H1 (cell line): ENCODE results near the gene ICE1. TPM values are rescaled to one million over a fixed set of nuclear protein-coding genes. Genes with fewer than 3 reads are reported as not detected.

Experiments
- CTCF ChIA-PET: fragments of 300-600 bp; sonication (Branson Sonifier 250); formaldehyde crosslinking; loops from one replicate; lab custom pipeline; 2021; ENCODE audit not compliant: partially characterized antibody; lab: Charles Lee
- POLR2A ChIA-PET: fragments of 300-600 bp; sonication (Branson Sonifier 250); formaldehyde crosslinking; loops from one replicate; lab custom pipeline; 2021; ENCODE audit warnings: inconsistent platforms; ENCODE audit not compliant: partially characterized antibody; lab: Charles Lee
- DNase-seq, 2 experiments: peaks; one replicate each; pipeline versions ENCODE4 v3.0.0 to v3.0.0-alpha.2; 2010 to 2022; ENCODE audit warnings: low spot score in 2 of 2, low read depth in 1 of 2, mixed read lengths in 1 of 2
- FAIRE-seq: peaks from 2 replicates; lab custom pipeline; 2011; peaks lifted over from hg19 to GRCh38; lab: Jason Lieb, UNC
- H2AFZ ChIP-seq: 2 replicates; pipeline ENCODE4 v1.8.1; 2012; ENCODE audit warnings: low read length, inconsistent platforms
- H2AK5ac ChIP-seq: 2 replicates; pipeline ENCODE4 v1.6.1; 2013; ENCODE audit warnings: low read depth, low read length
- H2BK120ac ChIP-seq: replicated peaks from 2 replicates; pipeline ENCODE3; 2013; ENCODE audit warnings: low read depth, low read length, inconsistent platforms
- H2BK12ac ChIP-seq: 2 replicates; pipeline ENCODE4 v1.6.1; 2013; ENCODE audit warnings: low read depth, low read length
- H2BK15ac ChIP-seq: 2 replicates; pipeline ENCODE4 v1.6.1; 2013; ENCODE audit warnings: low read length
- H2BK20ac ChIP-seq: 2 replicates; pipeline ENCODE4 v1.6.1; 2013; ENCODE audit warnings: low read length
- H2BK5ac ChIP-seq: 2 replicates; pipeline ENCODE4 v1.6.1; 2013; ENCODE audit warnings: low read depth, low read length
- H3K14ac ChIP-seq: 2 replicates; pipeline ENCODE4 v1.6.1; 2013; ENCODE audit warnings: inconsistent platforms; ENCODE audit not compliant: insufficient read length
- H3K18ac ChIP-seq: 2 replicates; pipeline ENCODE4 v1.6.1; 2013; ENCODE audit warnings: low read length; ENCODE audit errors: extremely low read depth
- H3K23ac ChIP-seq: 2 replicates; pipeline ENCODE4 v1.6.1; 2013; ENCODE audit warnings: inconsistent platforms; ENCODE audit not compliant: insufficient read length
- H3K23me2 ChIP-seq: 2 replicates; pipeline ENCODE4 v1.6.1; 2013; ENCODE audit warnings: low read depth, low read length
- H3K27ac ChIP-seq: 2 replicates; pipeline ENCODE4 v1.6.1; 2011; ENCODE audit warnings: low read depth, low read length, inconsistent platforms
- H3K27me3 ChIP-seq, 4 experiments: replicated peaks in 1 of 4; 1 replicate in 1 of 4; 2 replicates in 3 of 4; pipeline versions ENCODE4 v1.6.1 to v1.8.1; 2011 to 2013; ENCODE audit warnings: low read length in 3 of 4, mild to moderate bottlenecking in 3 of 4, inconsistent platforms in 2 of 4, mixed read lengths in 2 of 4, moderate library complexity in 1 of 4; ENCODE audit not compliant: control insufficient read depth in 3 of 4, insufficient read depth in 3 of 4; ENCODE audit errors: extremely low read depth in 1 of 4
- H3K36me3 ChIP-seq, 4 experiments: 2 replicates each; pipeline versions ENCODE4 v1.6.1 to v1.8.1; 2011 to 2013; ENCODE audit warnings: mild to moderate bottlenecking in 4 of 4, low read length in 3 of 4, moderate library complexity in 2 of 4, control low read depth in 1 of 4, inconsistent platforms in 1 of 4; ENCODE audit not compliant: insufficient read depth in 4 of 4, control insufficient read depth in 2 of 4
- H3K4ac ChIP-seq: replicated peaks from 2 replicates; pipeline ENCODE3; 2013; ENCODE audit warnings: low read length, low read depth, mixed read lengths, inconsistent platforms; ENCODE audit not compliant: insufficient read length
- H3K4me1 ChIP-seq, 4 experiments: replicated peaks in 1 of 4; 1 replicate in 1 of 4; 2 replicates in 3 of 4; pipeline versions ENCODE4 v1.6.1 to v1.8.1; 2011 to 2013; ENCODE audit warnings: low read length in 3 of 4, inconsistent platforms in 2 of 4, mixed read lengths in 1 of 4; ENCODE audit not compliant: insufficient read depth in 4 of 4, control insufficient read depth in 3 of 4
- H3K4me2 ChIP-seq, 2 experiments: 2 replicates each; pipeline versions ENCODE4 v1.6.1 to v1.8.1; 2011 to 2013; ENCODE audit warnings: low read depth in 2 of 2, low read length in 2 of 2, control low read depth in 1 of 2, inconsistent platforms in 1 of 2, mild to moderate bottlenecking in 1 of 2; ENCODE audit not compliant: insufficient read depth in 1 of 2
- H3K4me3 ChIP-seq, 4 experiments: fragments of 200-600, 300-600 bp in 1 of 4; sonication (generic), shearing (Covaris generic), sonication (Bioruptor Twin) in 1 of 4; 2 replicates each; pipeline versions ENCODE4 v1.5.1 to v1.8.1; 2011 to 2016; ENCODE audit warnings: low read length in 4 of 4, low read depth in 3 of 4, control low read depth in 2 of 4, inconsistent platforms in 2 of 4, mild to moderate bottlenecking in 2 of 4, mixed read lengths in 1 of 4, moderate library complexity in 1 of 4; ENCODE audit not compliant: insufficient read depth in 2 of 4; ENCODE audit errors: extremely low read depth in 1 of 4
- H3K56ac ChIP-seq: replicated peaks from 2 replicates; pipeline ENCODE3; 2013; ENCODE audit warnings: low read depth, mild to moderate bottlenecking, mixed read lengths, low read length, inconsistent platforms; ENCODE audit not compliant: insufficient read length
- H3K79me1 ChIP-seq: 2 replicates; pipeline ENCODE4 v1.6.1; 2013; ENCODE audit warnings: low read depth, low read length, control low read depth
- H3K79me2 ChIP-seq, 2 experiments: 2 replicates each; pipeline versions ENCODE4 v1.6.1 to v1.8.1; 2012 to 2013; ENCODE audit warnings: low read length in 2 of 2, mild to moderate bottlenecking in 2 of 2, inconsistent platforms in 1 of 2; ENCODE audit not compliant: insufficient read depth in 2 of 2, control insufficient read depth in 1 of 2
- H3K9ac ChIP-seq, 4 experiments: replicated peaks in 1 of 4; 1 replicate in 1 of 4; 2 replicates in 3 of 4; pipeline versions ENCODE4 v1.6.1 to v1.8.1; 2011 to 2013; ENCODE audit warnings: low read depth in 3 of 4, low read length in 3 of 4, control low read depth in 2 of 4, mild to moderate bottlenecking in 2 of 4, moderate library complexity in 2 of 4, inconsistent platforms in 1 of 4; ENCODE audit errors: extremely low read depth in 1 of 4
- H3K9me3 ChIP-seq, 2 experiments: 2 replicates each; pipeline versions ENCODE4 v1.6.1 to v1.8.1; 2012 to 2013; ENCODE audit warnings: mild to moderate bottlenecking in 2 of 2, moderate library complexity in 2 of 2, control low read depth in 1 of 2, inconsistent platforms in 1 of 2, low read depth in 1 of 2, low read length in 1 of 2, mixed read lengths in 1 of 2; ENCODE audit not compliant: insufficient read depth in 2 of 2
- H4K20me1 ChIP-seq, 2 experiments: replicated peaks in 1 of 2; 2 replicates each; pipeline versions ENCODE3 to v1.8.1; 2011 to 2013; ENCODE audit warnings: inconsistent platforms in 2 of 2, low read length in 2 of 2, mild to moderate bottlenecking in 1 of 2; ENCODE audit not compliant: insufficient read depth in 2 of 2, control insufficient read depth in 1 of 2
- H4K5ac ChIP-seq: 2 replicates; pipeline ENCODE4 v1.6.1; 2013; ENCODE audit warnings: low read length, low read depth, mixed read lengths, inconsistent platforms; ENCODE audit not compliant: insufficient read length
- H4K8ac ChIP-seq: 2 replicates; pipeline ENCODE4 v1.8.0; 2013; ENCODE audit warnings: mild to moderate bottlenecking, moderate library complexity, low read length, inconsistent platforms; ENCODE audit not compliant: insufficient read depth; ENCODE audit errors: extremely low read depth
- H4K91ac ChIP-seq: replicated peaks from 2 replicates; pipeline ENCODE3; 2013; ENCODE audit warnings: low read length, mixed read lengths, inconsistent platforms; ENCODE audit not compliant: insufficient read length
- POLR2A ChIP-seq, 2 experiments: IDR thresholded peaks; 1 replicate in 1 of 2; 2 replicates in 1 of 2; pipeline ENCODE4 v1.6.1; 2011; ENCODE audit warnings: low read depth in 2 of 2, low read length in 2 of 2, mild to moderate bottlenecking in 2 of 2; ENCODE audit errors: control extremely low read depth in 1 of 2
- RXRA ChIP-seq: IDR thresholded peaks from 2 replicates; pipeline ENCODE4 v1.6.1; 2011; ENCODE audit warnings: low read depth, mild to moderate bottlenecking, low read length, moderate library complexity; ENCODE audit not compliant: insufficient read depth
- WGBS, 2 experiments: shearing (Covaris generic) in 1 of 2; methylation state at CpG; one replicate each; pipeline versions ENCODE4 v1.1.6 to v1.1.7; 2013 to 2015; ENCODE audit warnings: low lambda C conversion rate in 2 of 2, mixed read lengths in 2 of 2, inconsistent platforms in 1 of 2, low coverage in 1 of 2, missing lambda C conversion rate in 1 of 2; ENCODE audit not compliant: insufficient replicate concordance in 2 of 2, insufficient coverage in 1 of 2, insufficient read length in 1 of 2; ENCODE audit errors: extremely low coverage in 1 of 2, missing lambda C conversion rate in 1 of 2; 5-methylcytosine and 5-hydroxymethylcytosine counted together
- polyA plus RNA-seq, 7 experiments: library from polyadenylated mRNA; depleted of rRNA in 3 of 7; stranded (reverse) in 5 of 7; unstranded in 2 of 7; fragments of >200 nt in 5 of 7; fragments of 200-250 nt in 2 of 7; gene quantifications; 1 replicate in 5 of 7; 2 replicates in 1 of 7; 4 replicates in 1 of 7; pipeline versions ENCODE4 v1.2.1 to v1.2.3, GENCODE V29; 2011 to 2013; ENCODE audit warnings: missing spikeins in 2 of 7, mixed read lengths in 2 of 7
- total RNA-seq: library from RNA; stranded (reverse); fragmentation: NEBNext Ultra II Directional; extraction: Animal tissue kit (Norgen Biotek cat#: 25700); gene quantifications from 2 replicates; pipeline ENCODE4 v1.2.1, GENCODE V29; 2021

The ICE1 gene
- total and polyA plus RNA-seq, 2 of the 8 experiments (the other 6 are each of a cell fraction or from before 2014, with no cell fraction given), result 11.8 to 53.9 TPM

- no peaks in the 10 kb centered on the region for H3K79me2 ChIP-seq
- H3K4me2 ChIP-seq, result no peak overlapping the region
- H3K9me3 ChIP-seq, result no peaks in the 10 kb centered on the region
- no peaks in the 10 kb centered on the region for H3K27me3 ChIP-seq
- FAIRE-seq, result no peak
- ChIA-PET POLR2A (interaction anchor here (1.3 kb wide), 1 partner anchor 9 kb away, joined by 3 read pairs; no protein-coding TSS in a partner anchor), CTCF (interaction anchor here (1.1 to 1.7 kb wide), 5 partner anchors 9 to 399 kb away, joined by 3 to 8 read pairs (median 4); no protein-coding TSS in a partner anchor)
- WGBS, 2 experiments, result 93% methylated on average over 3 of the region's 3 CpGs; no CpG with 5 or more reads in 1 of the 2 experiments
- no peak overlapping the region for H3K23ac ChIP-seq
- no peak overlapping the region for H2AFZ ChIP-seq
- H4K20me1 ChIP-seq, result no peaks in the 10 kb centered on the region
- no peak overlapping the region for H2BK5ac ChIP-seq
- H2BK20ac ChIP-seq, result no peak overlapping the region
- H3K27ac ChIP-seq, result no peak overlapping the region
- H3K56ac ChIP-seq, result no peak overlapping the region
- H2AK5ac ChIP-seq, result no peak overlapping the region
- no peaks in the 10 kb centered on the region for H3K79me1 ChIP-seq
- H2BK120ac ChIP-seq, result no peak overlapping the region
- DNase-seq, result no peak
- no peak overlapping the region for H4K91ac ChIP-seq
- H3K23me2 ChIP-seq, result no peaks in the 10 kb centered on the region
- H3K4me3 ChIP-seq, result no peak overlapping the region
- H4K5ac ChIP-seq, result no peak overlapping the region
- H3K36me3 ChIP-seq, result peaks cover 0 to 10% (median 7%) of the 10 kb centered on the region in 4 experiments; a peak in 6 of 8 replicates
- no peak overlapping the region for H3K14ac ChIP-seq
- H3K18ac ChIP-seq, result no peak overlapping the region
- H4K8ac ChIP-seq, result no peak overlapping the region
- no peak overlapping the region for H2BK15ac ChIP-seq
- no peak overlapping the region for H2BK12ac ChIP-seq
- H3K4ac ChIP-seq, result no peak overlapping the region
- H3K9ac ChIP-seq, result no peak overlapping the region
- peaks cover 0 to 5% (median 3%) of the 10 kb centered on the region in 4 experiments; a peak in 3 of 7 replicates for H3K4me1 ChIP-seq
- TF ChIP-seq RXRA, result no peak
- TF ChIP-seq POLR2A (IDR thresholded peaks at IDR 0.05; ENCODE audit: control extremely low read depth in 1 of 2, low read depth in 2 of 2, low read length in 2 of 2), result no peak
- TF ChIP-seq, all 59 proteins: peak for 0
These were observed 65.3 kb downstream of the ICE1 start for GRCh38 chr5:5487585-5488360.
